GM10248 (cell line): ENCODE measurements around the gene VIPR1.
A peak's percentile ranks its signal among the peaks of the same experiment; 100 is the strongest.

Source experiments
- CTCF ChIA-PET: fragments of 300-600 bp; sonication (Branson Sonifier 250); formaldehyde crosslinking; extraction: SDS; loops from one replicate; lab custom pipeline; 2021; ENCODE audit warnings: antibody characterized with exemption; lab: Yijun Ruan, JAX
- POLR2A ChIA-PET: fragments of 350-650 bp; sonication (Branson Sonifier 250); formaldehyde crosslinking; extraction: SDS; loops from one replicate; lab custom pipeline; 2020; ENCODE audit warnings: antibody characterized with exemption; lab: Yijun Ruan, JAX
- DNase-seq: peaks from one replicate; pipeline ENCODE4 v3.0.0; 2012; ENCODE audit errors: extremely low spot score
- TF ChIP-seq, protein P1 (sequence below): IDR thresholded peaks from 2 replicates; pipeline ENCODE4 v1.5.1; 2012; ENCODE audit warnings: mild to moderate bottlenecking, low read depth; ENCODE audit errors: extremely low read depth, missing control alignments, control extremely low read depth

The VIPR1 gene, protein sequence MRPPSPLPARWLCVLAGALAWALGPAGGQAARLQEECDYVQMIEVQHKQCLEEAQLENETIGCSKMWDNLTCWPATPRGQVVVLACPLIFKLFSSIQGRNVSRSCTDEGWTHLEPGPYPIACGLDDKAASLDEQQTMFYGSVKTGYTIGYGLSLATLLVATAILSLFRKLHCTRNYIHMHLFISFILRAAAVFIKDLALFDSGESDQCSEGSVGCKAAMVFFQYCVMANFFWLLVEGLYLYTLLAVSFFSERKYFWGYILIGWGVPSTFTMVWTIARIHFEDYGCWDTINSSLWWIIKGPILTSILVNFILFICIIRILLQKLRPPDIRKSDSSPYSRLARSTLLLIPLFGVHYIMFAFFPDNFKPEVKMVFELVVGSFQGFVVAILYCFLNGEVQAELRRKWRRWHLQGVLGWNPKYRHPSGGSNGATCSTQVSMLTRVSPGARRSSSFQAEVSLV

DNA sequence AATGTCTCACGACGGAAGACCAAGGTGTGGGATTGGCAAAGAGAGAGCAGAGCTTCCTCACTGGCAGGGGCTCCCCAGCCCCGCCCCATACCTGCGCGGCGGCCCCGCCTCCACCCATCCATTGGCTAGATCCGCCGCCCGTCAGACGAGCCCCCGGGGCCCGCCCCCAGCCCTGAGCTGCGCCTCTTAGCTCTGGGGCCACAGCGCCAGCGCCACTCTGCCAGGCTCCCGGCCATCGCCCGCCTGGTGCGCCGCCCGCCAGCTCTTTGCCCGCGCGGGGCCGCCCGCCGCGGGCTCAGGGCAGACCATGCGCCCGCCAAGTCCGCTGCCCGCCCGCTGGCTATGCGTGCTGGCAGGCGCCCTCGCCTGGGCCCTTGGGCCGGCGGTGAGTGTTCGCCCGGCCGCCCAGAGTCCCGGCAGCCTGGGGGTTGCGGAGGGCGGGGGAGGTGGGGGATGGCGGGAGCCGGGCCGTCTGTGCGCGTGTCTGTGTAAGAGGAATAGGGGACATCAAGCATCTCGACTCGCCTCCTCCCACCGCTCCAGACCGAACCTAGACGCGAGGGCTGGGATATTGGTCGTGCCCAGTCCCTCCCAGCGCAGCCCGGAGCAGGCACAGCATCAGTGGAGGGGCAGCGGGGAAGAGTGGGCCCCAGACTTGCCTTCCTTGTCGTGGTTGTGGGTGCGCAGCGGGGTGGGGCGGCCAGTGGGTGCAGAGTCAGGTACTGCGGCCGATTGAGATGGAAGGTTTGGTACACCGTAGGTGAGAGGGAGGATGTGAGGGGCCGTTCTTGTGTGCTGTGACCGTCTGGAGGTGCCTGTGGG is at the start of gene VIPR1:
VIPR1 (plus strand) TSS at position 215 of the 822 bp plus-strand sequence; CDS start at position 308, 93 bp downstream.
- peak; percentile 91 for DNase-seq
- TF ChIP-seq, protein P1, sequence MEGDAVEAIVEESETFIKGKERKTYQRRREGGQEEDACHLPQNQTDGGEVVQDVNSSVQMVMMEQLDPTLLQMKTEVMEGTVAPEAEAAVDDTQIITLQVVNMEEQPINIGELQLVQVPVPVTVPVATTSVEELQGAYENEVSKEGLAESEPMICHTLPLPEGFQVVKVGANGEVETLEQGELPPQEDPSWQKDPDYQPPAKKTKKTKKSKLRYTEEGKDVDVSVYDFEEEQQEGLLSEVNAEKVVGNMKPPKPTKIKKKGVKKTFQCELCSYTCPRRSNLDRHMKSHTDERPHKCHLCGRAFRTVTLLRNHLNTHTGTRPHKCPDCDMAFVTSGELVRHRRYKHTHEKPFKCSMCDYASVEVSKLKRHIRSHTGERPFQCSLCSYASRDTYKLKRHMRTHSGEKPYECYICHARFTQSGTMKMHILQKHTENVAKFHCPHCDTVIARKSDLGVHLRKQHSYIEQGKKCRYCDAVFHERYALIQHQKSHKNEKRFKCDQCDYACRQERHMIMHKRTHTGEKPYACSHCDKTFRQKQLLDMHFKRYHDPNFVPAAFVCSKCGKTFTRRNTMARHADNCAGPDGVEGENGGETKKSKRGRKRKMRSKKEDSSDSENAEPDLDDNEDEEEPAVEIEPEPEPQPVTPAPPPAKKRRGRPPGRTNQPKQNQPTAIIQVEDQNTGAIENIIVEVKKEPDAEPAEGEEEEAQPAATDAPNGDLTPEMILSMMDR: no peak
- POLR2A ChIA-PET: no interaction called here
- CTCF ChIA-PET: interaction anchor here (1.2 to 2.3 kb wide), 4 partner anchors 8 to 379 kb away, joined by 3 to 7 read pairs (median 3); no protein-coding TSS in a partner anchor

DNA sequence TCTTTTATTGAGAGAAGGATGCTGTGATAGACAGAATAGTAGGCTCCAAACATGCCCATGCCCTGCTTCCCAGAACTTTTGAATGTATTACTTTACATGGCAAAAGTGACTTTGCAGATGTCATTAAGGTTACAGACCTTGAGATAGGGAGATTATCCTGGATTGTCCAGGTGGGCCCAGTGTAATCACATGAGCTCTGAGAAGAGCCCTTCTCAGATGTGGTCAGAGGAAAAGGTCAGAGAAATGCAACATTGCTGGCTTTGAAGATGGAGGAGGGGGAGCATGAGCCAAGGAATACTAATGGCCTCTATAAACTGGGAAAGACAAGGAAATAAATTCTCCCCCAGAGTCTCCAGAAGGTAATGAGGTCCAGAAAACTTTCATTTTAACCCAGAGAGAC is 46.2 kb upstream of the VIPR1 start:
- TF ChIP-seq, protein P1: no peak
- DNase-seq: no peak
- ChIA-PET POLR2A (no interaction called here), CTCF (interaction anchor here (0.8 to 1.0 kb wide), 2 partner anchors 13 to 241 kb away, joined by 3 read pairs; no protein-coding TSS in a partner anchor)

DNA sequence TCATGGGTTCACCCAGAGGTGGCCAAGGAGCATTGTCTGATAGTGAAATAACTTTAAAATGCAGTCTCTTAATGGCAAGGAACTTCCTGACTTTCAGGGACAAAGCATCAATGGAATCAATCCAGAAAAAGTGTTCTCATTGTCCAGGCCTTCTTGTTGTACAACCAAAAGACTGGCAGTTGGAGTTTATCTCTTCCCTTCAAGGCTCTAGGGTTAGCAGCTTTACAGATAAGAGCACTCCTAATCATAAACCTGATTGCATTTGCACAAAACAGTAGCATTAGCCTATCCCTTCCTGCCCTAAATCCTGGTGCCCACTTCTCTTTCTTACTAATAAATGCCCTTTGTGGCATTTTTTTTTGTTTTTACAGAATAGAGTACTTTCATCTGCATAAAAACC is 43.3 kb upstream of the VIPR1 start:
- CTCF ChIA-PET: no interaction called here
- TF ChIP-seq, protein P1: no peak
- DNase-seq: no peak
- POLR2A ChIA-PET: no interaction called here

DNA sequence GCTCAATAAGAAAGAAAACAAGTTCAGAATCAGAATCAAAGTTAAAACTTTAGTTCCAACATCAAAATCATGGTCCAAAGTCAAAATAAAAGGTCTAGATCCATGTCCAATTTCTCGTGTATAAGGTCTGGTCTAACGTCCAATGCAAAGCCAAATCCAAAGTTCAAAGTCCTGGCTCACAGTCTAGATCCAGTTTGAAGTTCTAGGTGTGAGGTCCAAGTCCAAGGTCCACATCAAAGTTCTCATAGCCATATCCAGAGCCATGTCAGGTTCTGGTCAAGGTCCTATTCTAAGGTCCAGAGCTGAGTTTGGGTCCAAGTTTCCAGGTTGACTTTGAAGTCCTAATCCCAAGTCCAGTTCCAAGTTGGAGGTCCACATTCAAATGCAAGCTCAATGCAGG is 40.7 kb upstream of the VIPR1 start:
- ChIA-PET CTCF (interaction anchor here (1.1 kb wide), 1 partner anchor 15 kb away, joined by 3 read pairs; no protein-coding TSS in a partner anchor), POLR2A (no interaction called here)

DNA sequence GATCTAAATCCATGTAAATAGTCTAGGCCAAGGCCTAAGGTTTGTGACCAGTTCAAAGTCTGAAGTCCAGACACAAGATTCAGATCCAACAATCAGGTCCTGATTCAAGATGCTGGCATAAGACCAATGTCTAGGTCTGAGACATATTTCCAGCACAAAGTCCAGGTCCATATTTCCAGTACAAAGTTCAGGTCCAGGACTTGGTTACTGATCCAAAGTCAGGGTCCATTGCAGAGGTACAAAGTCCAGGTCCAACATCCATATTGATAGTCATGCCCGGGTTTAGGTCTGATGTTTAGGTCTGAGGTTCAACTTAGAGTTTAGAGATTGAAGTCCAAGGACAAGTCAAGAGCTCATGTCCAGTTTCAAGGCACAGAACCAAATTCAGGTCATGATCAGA is 39.4 kb upstream of the VIPR1 start:
- POLR2A ChIA-PET: no interaction called here
- DNase-seq: no peak
- CTCF ChIA-PET: interaction anchor here (1.0 kb wide), 1 partner anchor 216 kb away, joined by 3 read pairs; no protein-coding TSS in a partner anchor
- TF ChIP-seq, protein P1: no peak

More for the DNA sequence above, 40.7 kb upstream of the VIPR1 start:
- DNase-seq: no peak
- TF ChIP-seq, protein P1: no peak

DNA sequence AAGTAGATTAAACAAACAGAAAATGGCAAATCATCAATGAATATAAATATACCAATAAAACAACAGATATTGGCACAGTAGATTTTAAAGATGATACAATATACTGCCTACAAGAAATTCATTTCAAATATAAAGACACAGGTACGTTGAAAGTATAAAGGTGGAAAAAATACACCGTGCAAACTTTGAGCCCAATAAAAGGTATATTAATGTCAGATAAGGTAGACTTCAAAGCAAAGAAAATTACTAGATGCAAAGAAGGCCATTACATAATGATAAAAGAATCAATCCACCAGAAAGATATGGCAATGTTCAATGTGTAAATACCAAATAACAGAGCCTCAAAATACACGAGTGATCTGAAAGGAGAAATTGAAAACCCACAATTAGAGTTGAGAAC is 34.3 kb upstream of the VIPR1 start:
- DNase-seq: no peak
- TF ChIP-seq, protein P1: no peak
- POLR2A ChIA-PET: no interaction called here
- CTCF ChIA-PET: no interaction called here
